Adrenal gland (tissue), 12 donors: ENCODE data around the gene FAM83D. TPM values are rescaled to one million over a fixed set of nuclear protein-coding genes. Genes with fewer than 3 reads are reported as not detected.

Source experiments
- DNase-seq, 7 donors: peaks; one replicate each; pipeline ENCODE4 v3.0.0-alpha.2; 2019 to 2020
- H3K27ac ChIP-seq, 5 donors: fragments of 200-600 bp; sonication (generic) in 4 of 5; 1 replicate in 3 of 5; 2 replicates in 2 of 5; pipeline versions ENCODE4 v1.5.1 to v1.8.0; 2016 to 2020; ENCODE audit warnings: mild to moderate bottlenecking in 1 of 5
- H3K27me3 ChIP-seq: fragments of 200-600 bp; 2 replicates; pipeline ENCODE4 v1.8.0; 2021
- H3K36me3 ChIP-seq, 2 donors: fragments of 200-600 bp; replicated peaks in 1 of 2; 1 replicate in 1 of 2; 2 replicates in 1 of 2; pipeline versions ENCODE4 v1.5.1 to v1.8.0; 2018 to 2022
- H3K4me1 ChIP-seq, 2 donors: fragments of 200-600 bp; replicated peaks in 1 of 2; 1 replicate in 1 of 2; 2 replicates in 1 of 2; pipeline versions ENCODE4 v1.5.1 to v1.8.0; 2018 to 2021
- H3K4me3 ChIP-seq, 4 donors: fragments of 200-600 bp; sonication (generic) in 3 of 4; one replicate each; pipeline ENCODE4 v1.5.1; 2016 to 2018
- H3K9me3 ChIP-seq, 3 donors: fragments of 200-600 bp; sonication (generic) in 1 of 3; replicated peaks in 1 of 3; 1 replicate in 2 of 3; 2 replicates in 1 of 3; pipeline versions ENCODE4 v1.5.1 to v1.8.0; 2016 to 2021
- CTCF ChIP-seq, 6 experiments: fragments of 450-650 bp in 4 of 6; fragments of 200-600 bp in 2 of 6; sonication (generic) in 1 of 6; IDR thresholded peaks; 1 replicate in 5 of 6; 2 replicates in 1 of 6; pipeline versions ENCODE4 v1.5.1 to v1.8.0; 2016 to 2021; ENCODE audit warnings: antibody characterized with exemption in 6 of 6, mild to moderate bottlenecking in 2 of 6, moderate library complexity in 1 of 6
- POLR2A ChIP-seq, 2 donors: fragments of 450-650 bp; IDR thresholded peaks; one replicate each; pipeline ENCODE4 v1.6.1; 2017; ENCODE audit warnings: antibody characterized with exemption in 2 of 2, mild to moderate bottlenecking in 2 of 2, moderate library complexity in 1 of 2
- WGBS, 4 donors: extraction: QIAGEN DNeasy Blood & Tissue Kit in 2 of 4; methylation state at CpG; one replicate each; pipeline versions ENCODE4 v1.1.5 to v1.1.7; 2013 to 2017; 5-methylcytosine and 5-hydroxymethylcytosine counted together
- intact Hi-C, 2 donors: fragments of 100-400 bp; cut with DNase I; formaldehyde crosslinking; loops; one replicate each; pipeline versions ENCODE4 v1.14.1 to v1.15.0; 2022 to 2023
- polyA plus RNA-seq, 3 donors: library from polyadenylated mRNA; stranded (reverse); fragments of 200-250 nt in 2 of 3; fragments of 350-450 nt in 1 of 3; fragmentation: Illumina TruSeq in 1 of 3; extraction: RNeasy Lipid Tissue Mini Kit (QIAGEN cat#74804) in 1 of 3; gene quantifications; one replicate each; pipeline ENCODE4 v1.2.3, GENCODE V29; 2013 to 2014
- total RNA-seq, 9 donors: library from RNA; depleted of rRNA in 4 of 9; stranded (reverse); fragments of >200 nt in 4 of 9; fragments of 120-200 nt in 1 of 9; fragmentation: NEBNext Ultra II Directional in 1 of 9; extraction: Animal tissue kit (Norgen Biotek cat#: 25700) in 1 of 9; gene quantifications; one replicate each; pipeline versions ENCODE4 v1.1.0 to v1.2.4, GENCODE V29; 2013 to 2023
- donor health status: healthy with polysubstance abuse.
- donor health status: Bipolar disorder and iron deficiency.
- donor health status: DM: yes; HTN: yes; CAD: no.
- donor health status: DM: no; HTN: no; CAD: no.
- donor health status: DM: no; HTN: no; CAD: no.
- donor health status: DM: yes; HTN: yes; CAD: no.

The FAM83D gene
- total and polyA plus RNA-seq, 12 donors, result 0.14 to 4.5 (median 0.72) TPM; not detected in 1

GRCh38 chr20:38889792-38890496 lies 36.3 kb upstream of the FAM83D start:
- H3K4me3 ChIP-seq, result no peak overlapping the region
- no peak overlapping the region for H3K27ac ChIP-seq
- 69 to 78% (median 74%) methylated on average over 11 to 13 of the region's 13 CpGs for WGBS, 4 donors
- intact Hi-C loops, result loop anchor here (5.0 to 10.0 kb wide), 2 partner anchors 243 to 245 kb away; no protein-coding TSS in a partner anchor
- TF ChIP-seq POLR2A (IDR thresholded peaks at IDR 0.05), result no peak
- TF ChIP-seq CTCF (IDR thresholded peaks at IDR 0.05), result no peak
- H3K4me1 ChIP-seq, result no peaks in the 10 kb centered on the region
- H3K9me3 ChIP-seq, result no peaks in the 10 kb centered on the region
- DNase-seq, result no peak
- H3K27me3 ChIP-seq, result no peaks in the 10 kb centered on the region
- no peaks in the 10 kb centered on the region for H3K36me3 ChIP-seq

GRCh38 chr20:38890497-38890818 lies 35.8 kb upstream of the FAM83D start:
- intact Hi-C loops, result loop anchor here (5.0 to 10.0 kb wide), 2 partner anchors 243 to 246 kb away; no protein-coding TSS in a partner anchor

GRCh38 chr20:38892091-38892981 lies 33.9 kb upstream of the FAM83D start:
- Histone ChIP-seq H3K4me3 (no peak overlapping the region), H3K9me3 (no peaks in the 10 kb centered on the region), H3K4me1 (no peaks in the 10 kb centered on the region), H3K27ac (no peak overlapping the region), H3K27me3 (no peaks in the 10 kb centered on the region), H3K36me3 (no peaks in the 10 kb centered on the region)
- TF ChIP-seq POLR2A (IDR thresholded peaks at IDR 0.05) (no peak), CTCF (IDR thresholded peaks at IDR 0.05) (no peak)
- WGBS, 4 donors, result 76 to 83% (median 78%) methylated on average over 6 to 11 of the region's 11 CpGs
- intact Hi-C loops, result loop anchor here (5.0 to 10.0 kb wide), 2 partner anchors 245 to 248 kb away; no protein-coding TSS in a partner anchor
- DNase-seq, result no peak

More at GRCh38 chr20:38890497-38890818, 35.8 kb upstream of the FAM83D start:
- Histone ChIP-seq H3K4me1 (no peaks in the 10 kb centered on the region), H3K27ac (no peak overlapping the region), H3K27me3 (no peaks in the 10 kb centered on the region), H3K36me3 (no peaks in the 10 kb centered on the region), H3K9me3 (no peaks in the 10 kb centered on the region), H3K4me3 (no peak overlapping the region)
- no peak for TF ChIP-seq POLR2A (IDR thresholded peaks at IDR 0.05)
- TF ChIP-seq CTCF (IDR thresholded peaks at IDR 0.05), result no peak
- DNase-seq, result no peak
- 64 to 75% (median 71%) methylated on average over 3 of the region's 3 CpGs for WGBS, 4 donors

- Histone ChIP-seq H3K9me3 (no peaks in the 10 kb centered on the region), H3K27ac (peak overlapping the region in 1 of 5 donors; percentile 29), H3K27me3 (no peaks in the 10 kb centered on the region), H3K36me3 (no peaks in the 10 kb centered on the region), H3K4me1 (no peaks in the 10 kb centered on the region), H3K4me3 (no peak overlapping the region)
- no peak for DNase-seq
- TF ChIP-seq POLR2A (IDR thresholded peaks at IDR 0.05) (no peak), CTCF (IDR thresholded peaks at IDR 0.05) (no peak)
- WGBS, 4 donors, result 31 to 55% (median 47%) methylated on average over 6 of the region's 6 CpGs
- intact Hi-C loops, result loop anchor here (5.0 to 10.0 kb wide), 2 partner anchors 246 to 248 kb away; no protein-coding TSS in a partner anchor
Measured at GRCh38 chr20:38893056-38893564, 33.1 kb upstream of the FAM83D start.
